Activated naive CD8-positive, alpha-beta T cell treated with anti-CD3 and anti-CD28 coated beads for 36 hours (primary cell): ENCODE data around the gene POU2AF2. TPM values are rescaled to one million over a fixed set of nuclear protein-coding genes. Genes with fewer than 3 reads are reported as not detected.
"Not testable (repeated sequence)": the region's sequence is repeated elsewhere in the genome, so short reads cannot be mapped to it uniquely, and the experiment has no call there.

Source experiments
- DNase-seq: peaks from one replicate; pipeline ENCODE4 v3.0.0; 2021
- H3K27ac Mint-ChIP-seq: one replicate; pipeline ENCODE4 v1.8.0; 2022; ENCODE audit warnings: mild to moderate bottlenecking, moderate library complexity, mixed read lengths
- H3K27me3 Mint-ChIP-seq: one replicate; pipeline ENCODE4 v1.8.0; 2022; ENCODE audit warnings: mild to moderate bottlenecking, mixed read lengths
- H3K36me3 Mint-ChIP-seq: one replicate; pipeline ENCODE4 v1.8.0; 2021; ENCODE audit warnings: mild to moderate bottlenecking, mixed read lengths
- H3K4me1 Mint-ChIP-seq: one replicate; pipeline ENCODE4 v1.8.0; 2021; ENCODE audit warnings: mixed read lengths
- H3K4me3 Mint-ChIP-seq: one replicate; pipeline ENCODE4 v1.8.0; 2022; ENCODE audit warnings: mild to moderate bottlenecking, moderate library complexity, mixed read lengths
- H3K9me3 Mint-ChIP-seq: one replicate; pipeline ENCODE4 v1.8.0; 2022; ENCODE audit warnings: mixed read lengths
- total RNA-seq, 2 experiments: library from RNA; stranded (reverse); gene quantifications; one replicate each; pipeline ENCODE4 v1.2.3, GENCODE V29; 2021

The POU2AF2 gene
- total RNA-seq, 2 experiments from 2014 or later, result not detected

GRCh38 chr11:111231836-111232235 is 13.7 kb upstream of the POU2AF2 start:
- H3K9me3 Mint-ChIP-seq, result no peaks in the 10 kb centered on the region

GRCh38 chr11:111236383-111236782 is 9.1 kb upstream of the POU2AF2 start:
- peaks cover 32% of the 10 kb centered on the region for H3K27me3 Mint-ChIP-seq
- DNase-seq, result no peak
- no peaks in the 10 kb centered on the region for H3K4me1 Mint-ChIP-seq
- no peaks in the 10 kb centered on the region for H3K9me3 Mint-ChIP-seq
- H3K27ac Mint-ChIP-seq, result no peak overlapping the region
- H3K36me3 Mint-ChIP-seq, result no peaks in the 10 kb centered on the region
- H3K4me3 Mint-ChIP-seq, result no peak overlapping the region

More at GRCh38 chr11:111231836-111232235, 13.7 kb upstream of the POU2AF2 start:
- Mint-ChIP-seq H3K27me3 (peaks cover 40% of the 10 kb centered on the region), H3K4me3 (no peak overlapping the region), H3K27ac (no peak overlapping the region), H3K4me1 (peaks cover 9% of the 10 kb centered on the region), H3K36me3 (no peaks in the 10 kb centered on the region)
- no peak for DNase-seq

GRCh38 chr11:111237926-111238325 is 7.6 kb upstream of the POU2AF2 start:
- Mint-ChIP-seq H3K27me3 (peaks cover 22% of the 10 kb centered on the region), H3K36me3 (no peaks in the 10 kb centered on the region), H3K4me3 (no peak overlapping the region), H3K9me3 (no peaks in the 10 kb centered on the region), H3K27ac (no peak overlapping the region), H3K4me1 (no peaks in the 10 kb centered on the region)
- DNase-seq, result no peak

GRCh38 chr11:111246956-111247355 is 1.4 kb downstream of the POU2AF2 start:
- H3K36me3 Mint-ChIP-seq, result no peaks in the 10 kb centered on the region
- no peaks in the 10 kb centered on the region for H3K4me1 Mint-ChIP-seq
- H3K27me3 Mint-ChIP-seq, result peaks cover 14% of the 10 kb centered on the region
- H3K9me3 Mint-ChIP-seq, result no peaks in the 10 kb centered on the region
- no peak overlapping the region for H3K4me3 Mint-ChIP-seq
- H3K27ac Mint-ChIP-seq, result no peak overlapping the region
- DNase-seq, result no peak

DNA sequence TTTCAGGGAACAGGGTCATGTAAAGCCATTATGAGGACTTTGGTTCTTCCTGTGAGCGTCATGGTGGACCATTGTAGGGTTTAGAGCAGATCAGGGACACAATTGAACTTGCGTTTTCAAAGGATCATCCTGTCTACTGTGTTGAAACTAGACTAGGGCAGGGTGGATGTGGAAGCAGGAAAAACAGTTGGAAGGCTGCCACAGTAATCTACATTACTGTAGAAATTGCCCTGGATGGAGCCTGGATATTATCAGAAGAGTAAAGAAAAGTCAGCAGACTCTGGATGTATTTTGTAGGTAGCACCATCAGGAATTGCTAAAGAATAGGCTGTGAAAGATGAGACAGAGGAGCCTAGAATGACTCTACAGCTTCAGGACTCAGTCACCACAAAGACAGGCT is 5.4 kb downstream of the POU2AF2 start:
- Mint-ChIP-seq H3K4me3 (no peak overlapping the region), H3K27ac (no peak overlapping the region), H3K27me3 (peaks cover 5% of the 10 kb centered on the region)

GRCh38 chr11:111253131-111253530 is 7.6 kb downstream of the POU2AF2 start:
- Mint-ChIP-seq H3K27ac (no peak overlapping the region), H3K4me3 (no peak overlapping the region), H3K27me3 (no peaks in the 10 kb centered on the region), H3K9me3 (no peaks in the 10 kb centered on the region), H3K36me3 (no peaks in the 10 kb centered on the region), H3K4me1 (no peaks in the 10 kb centered on the region)
- no peak for DNase-seq

More for the DNA sequence above, 5.4 kb downstream of the POU2AF2 start:
- no peak for DNase-seq
- H3K9me3 Mint-ChIP-seq, result no peaks in the 10 kb centered on the region
- H3K36me3 Mint-ChIP-seq, result no peaks in the 10 kb centered on the region
- H3K4me1 Mint-ChIP-seq, result no peaks in the 10 kb centered on the region

GRCh38 chr11:111253630-111254029 is 8.1 kb downstream of the POU2AF2 start:
- Mint-ChIP-seq H3K4me3 (no peak overlapping the region), H3K9me3 (no peaks in the 10 kb centered on the region), H3K27ac (no peak overlapping the region), H3K27me3 (no peaks in the 10 kb centered on the region), H3K4me1 (no peaks in the 10 kb centered on the region), H3K36me3 (no peaks in the 10 kb centered on the region)
- no peak for DNase-seq

DNA sequence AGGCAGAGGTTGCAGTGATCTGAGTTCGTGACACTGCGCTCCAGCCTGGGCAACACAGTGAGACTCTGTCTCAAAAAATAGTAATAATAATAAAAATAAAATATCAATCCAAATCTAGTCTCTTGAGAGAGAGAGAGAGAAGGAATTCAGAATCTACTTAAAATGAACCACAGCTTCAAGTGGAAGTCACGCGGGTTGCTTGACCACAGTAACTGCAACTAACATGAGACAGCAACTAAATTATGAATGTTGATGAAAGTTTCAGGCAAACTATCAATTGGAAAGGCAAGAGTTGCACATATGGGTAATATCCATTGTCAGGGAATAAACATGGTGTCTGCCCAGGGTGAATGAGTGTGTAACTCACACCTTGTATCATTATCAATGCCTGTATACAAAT is 12.5 kb downstream of the POU2AF2 start:
- Mint-ChIP-seq H3K4me3 (no peak overlapping the region), H3K27me3 (peaks cover 9% of the 10 kb centered on the region), H3K9me3 (no peaks in the 10 kb centered on the region), H3K27ac (no peak overlapping the region), H3K4me1 (no peaks in the 10 kb centered on the region), H3K36me3 (no peaks in the 10 kb centered on the region)
- DNase-seq, result no peak

DNA sequence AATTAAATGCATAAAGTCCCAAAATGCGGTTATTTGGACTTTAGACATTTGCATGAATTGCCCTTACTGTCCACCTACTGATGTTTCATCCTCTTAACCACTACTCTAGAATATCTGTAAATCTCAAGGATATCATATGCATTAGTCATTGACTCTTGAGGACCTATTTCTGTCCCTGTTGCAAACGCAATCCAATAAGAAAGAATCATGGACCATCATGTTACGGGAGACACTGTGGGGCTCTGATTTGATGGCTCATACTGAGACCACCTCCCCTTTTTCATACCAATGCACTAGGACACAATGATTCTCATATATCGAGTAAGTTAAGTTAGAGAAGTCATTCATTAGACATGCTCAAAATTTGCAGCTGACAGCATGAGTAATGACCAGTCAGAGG is 14.4 kb downstream of the POU2AF2 start:
- no peak overlapping the region for H3K27ac Mint-ChIP-seq
- H3K4me3 Mint-ChIP-seq, result no peak overlapping the region
- H3K27me3 Mint-ChIP-seq, result peaks cover 9% of the 10 kb centered on the region
- H3K9me3 Mint-ChIP-seq, result no peaks in the 10 kb centered on the region
- no peaks in the 10 kb centered on the region for H3K4me1 Mint-ChIP-seq
- no peaks in the 10 kb centered on the region for H3K36me3 Mint-ChIP-seq
- DNase-seq, result no peak

DNA sequence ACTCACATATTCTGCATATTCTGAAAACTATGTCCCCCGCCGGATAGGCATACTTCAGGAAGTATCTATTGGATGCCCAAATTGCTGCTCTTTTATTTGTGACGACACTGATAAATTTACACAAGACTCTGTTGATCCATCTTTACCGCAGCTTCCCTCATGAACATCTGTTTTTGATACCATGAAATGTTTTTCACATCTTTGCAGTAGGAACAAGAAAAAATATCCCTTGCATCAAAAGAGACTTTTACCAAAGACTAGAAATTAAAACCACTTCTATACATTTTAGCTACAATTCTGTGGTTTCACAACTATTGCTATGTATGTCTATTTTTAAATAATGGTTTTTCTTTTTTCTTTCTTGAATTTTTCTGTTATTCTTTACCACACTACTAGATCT is 15.3 kb downstream of the POU2AF2 start:
- peaks cover 9% of the 10 kb centered on the region for H3K27me3 Mint-ChIP-seq

DNA sequence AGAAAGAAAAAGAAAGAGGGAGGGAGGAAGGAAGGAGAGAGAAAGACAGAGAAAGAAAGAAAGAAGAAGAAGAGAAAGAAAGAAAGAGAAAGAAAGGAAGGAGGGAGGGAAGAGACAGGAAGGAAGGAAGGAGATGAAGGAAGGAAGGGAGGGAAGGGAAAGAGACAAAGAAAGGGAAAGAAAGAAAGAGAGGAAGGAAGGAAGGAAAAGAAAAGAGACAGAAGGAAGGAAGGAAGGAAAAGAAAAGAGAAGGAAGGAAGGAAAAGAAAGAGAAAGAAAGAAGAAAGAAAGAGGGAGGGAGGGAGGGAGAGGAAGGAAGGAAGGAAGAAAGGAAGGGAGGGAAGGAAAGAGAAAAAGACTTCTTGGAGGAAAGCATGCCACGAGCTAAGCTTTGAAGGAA is 19.1 kb downstream of the POU2AF2 start:
- Mint-ChIP-seq H3K27me3 (peaks cover 9% of the 10 kb centered on the region), H3K4me1 (no peaks in the 10 kb centered on the region)

More for the DNA sequence above, 15.3 kb downstream of the POU2AF2 start:
- Mint-ChIP-seq H3K36me3 (no peaks in the 10 kb centered on the region), H3K9me3 (no peaks in the 10 kb centered on the region), H3K27ac (no peak overlapping the region), H3K4me3 (no peak overlapping the region), H3K4me1 (no peaks in the 10 kb centered on the region)
- DNase-seq, result no peak

GRCh38 chr11:111265421-111265820 is 19.9 kb downstream of the POU2AF2 start:
- Mint-ChIP-seq H3K4me1 (no peaks in the 10 kb centered on the region), H3K27me3 (peaks cover 9% of the 10 kb centered on the region), H3K4me3 (no peak overlapping the region), H3K9me3 (no peaks in the 10 kb centered on the region), H3K27ac (no peak overlapping the region), H3K36me3 (no peaks in the 10 kb centered on the region)
- DNase-seq, result no peak

More for the DNA sequence above, 19.1 kb downstream of the POU2AF2 start:
- no peak for DNase-seq
- Mint-ChIP-seq H3K9me3 (no peaks in the 10 kb centered on the region), H3K4me3 (no peak overlapping the region), H3K36me3 (no peaks in the 10 kb centered on the region), H3K27ac (no peak overlapping the region)

GRCh38 chr11:111268303-111268702 is 22.8 kb downstream of the POU2AF2 start:
- H3K4me1 Mint-ChIP-seq, H3K36me3 Mint-ChIP-seq, H3K9me3 Mint-ChIP-seq, DNase-seq, H3K27me3 Mint-ChIP-seq, H3K4me3 Mint-ChIP-seq, H3K27ac Mint-ChIP-seq: not testable (repeated sequence)

DNA sequence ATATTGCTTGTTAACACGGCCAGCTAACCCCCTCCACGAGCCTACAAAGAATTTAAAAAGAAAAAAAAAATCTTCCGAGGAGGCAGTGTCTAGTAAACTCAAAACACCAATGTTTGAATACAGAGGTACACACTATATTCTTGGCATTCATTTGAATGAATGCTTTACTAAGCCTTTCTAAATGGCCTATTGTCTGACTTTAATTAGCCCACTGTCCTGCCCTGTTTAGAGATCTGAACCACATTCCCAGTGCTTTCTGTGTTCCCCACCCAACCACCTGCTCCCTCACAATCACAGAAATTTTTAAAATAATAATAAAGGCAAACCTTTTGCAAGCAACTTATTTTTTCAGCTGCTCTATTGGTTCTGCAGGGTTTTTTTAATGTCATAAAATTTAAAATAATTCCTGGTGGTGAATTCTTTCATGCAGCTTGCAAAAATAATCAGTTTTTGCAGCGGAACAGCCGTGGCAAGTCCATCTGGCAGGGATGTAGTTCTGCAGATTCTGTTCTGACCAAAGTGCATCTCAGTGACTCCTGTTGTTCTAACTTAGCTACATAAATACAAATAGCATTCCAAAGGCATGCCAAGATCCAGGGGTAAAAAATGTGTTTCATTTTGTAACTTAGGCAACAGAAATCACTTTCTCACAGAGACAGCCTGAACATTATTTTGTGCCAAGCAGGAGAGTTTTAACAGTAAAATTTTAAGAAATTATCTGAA is 23.8 kb downstream of the POU2AF2 start:
- Mint-ChIP-seq H3K27me3 (no peaks in the 10 kb centered on the region), H3K4me1 (peaks cover 5% of the 10 kb centered on the region), H3K27ac (no peak overlapping the region), H3K9me3 (no peaks in the 10 kb centered on the region), H3K4me3 (no peak overlapping the region), H3K36me3 (no peaks in the 10 kb centered on the region)
- no peak for DNase-seq

- Mint-ChIP-seq H3K27ac (no peak overlapping the region), H3K4me3 (no peak overlapping the region), H3K27me3 (no peaks in the 10 kb centered on the region), H3K9me3 (no peaks in the 10 kb centered on the region), H3K36me3 (no peaks in the 10 kb centered on the region), H3K4me1 (peaks cover 5% of the 10 kb centered on the region)
- DNase-seq, result no peak
Observed at GRCh38 chr11:111272420-111272819, 26.9 kb downstream of the POU2AF2 start.

- H3K4me1 Mint-ChIP-seq, result no peaks in the 10 kb centered on the region
- H3K27ac Mint-ChIP-seq, result no peak overlapping the region
- H3K27me3 Mint-ChIP-seq, result no peaks in the 10 kb centered on the region
- no peaks in the 10 kb centered on the region for H3K36me3 Mint-ChIP-seq
- H3K4me3 Mint-ChIP-seq, result no peak overlapping the region
- no peak for DNase-seq
- no peaks in the 10 kb centered on the region for H3K9me3 Mint-ChIP-seq
Observed at GRCh38 chr11:111282562-111283075, 37.1 kb downstream of the POU2AF2 start.
